HepG2 (cell line): Measurements from ENCODE around the gene DRC7. TPM values are rescaled to one million over a fixed set of nuclear protein-coding genes. Genes with fewer than 3 reads are reported as not detected.

ENCODE experiments used
- ETS1 ChIP-seq: sonication (generic); formaldehyde crosslinking; IDR thresholded peaks from 2 replicates; pipeline ENCODE4 v1.4.0; 2020; ENCODE audit warnings: missing genetic modification reagents
- JUN ChIP-seq: sonication (generic); formaldehyde crosslinking; IDR thresholded peaks from 2 replicates; pipeline ENCODE4 v1.4.0; 2020; ENCODE audit warnings: mild to moderate bottlenecking, missing genetic modification reagents
- MAFG ChIP-seq: sonication (generic); formaldehyde crosslinking; IDR thresholded peaks from 2 replicates; pipeline ENCODE4 v1.5.1; 2020; ENCODE audit warnings: mild to moderate bottlenecking, missing genetic modification reagents
- MAX ChIP-seq: IDR thresholded peaks from 2 replicates; pipeline ENCODE4 v1.6.1; 2012; ENCODE audit warnings: inconsistent platforms
- RARA ChIP-seq: IDR thresholded peaks from 2 replicates; pipeline ENCODE4 v1.6.1; 2016; ENCODE audit warnings: missing genetic modification reagents, missing compliant biosample characterization
- RFX1 ChIP-seq: fragments of 450-650 bp; IDR thresholded peaks from 2 replicates; pipeline ENCODE4 v1.6.1; 2017
- SAFB2 ChIP-seq: sonication (generic); formaldehyde crosslinking; IDR thresholded peaks from 2 replicates; pipeline ENCODE4 v1.5.1; 2020; ENCODE audit warnings: missing genetic modification reagents, low read depth, mild to moderate bottlenecking, borderline replicate concordance
- SOX13 ChIP-seq, 3 experiments: fragments of 450-650 bp in 1 of 3; sonication (generic) in 1 of 3; formaldehyde crosslinking in 1 of 3; IDR thresholded peaks in 2 of 3; conservative IDR thresholded peaks in 1 of 3; 2 replicates each; pipeline versions ENCODE4 v1.5.0 to v1.6.1; 2016 to 2020; ENCODE audit warnings: antibody characterized with exemption in 1 of 3, mild to moderate bottlenecking in 1 of 3, missing compliant biosample characterization in 1 of 3, missing genetic modification reagents in 1 of 3, moderate library complexity in 1 of 3
- ZKSCAN8 ChIP-seq: IDR thresholded peaks from 2 replicates; pipeline ENCODE4 v1.6.1; 2016; ENCODE audit warnings: borderline replicate concordance, missing genetic modification reagents, missing compliant biosample characterization
- ZNF10 ChIP-seq: sonication (generic); formaldehyde crosslinking; IDR thresholded peaks from 2 replicates; pipeline ENCODE4 v1.4.0; 2020; ENCODE audit warnings: mild to moderate bottlenecking, low read depth, missing genetic modification reagents, borderline replicate concordance
- ZNF282 ChIP-seq: fragments of 450-650 bp; IDR thresholded peaks from 2 replicates; pipeline ENCODE4 v1.6.1; 2018; ENCODE audit not compliant: partially characterized antibody
- ZNF781 ChIP-seq: sonication (generic); formaldehyde crosslinking; IDR thresholded peaks from 2 replicates; pipeline ENCODE4 v1.5.1; 2020; ENCODE audit warnings: borderline replicate concordance, mild to moderate bottlenecking, missing genetic modification reagents; ENCODE audit errors: not compliant biosample characterization
- ZNF83 ChIP-seq: sonication (generic); formaldehyde crosslinking; IDR thresholded peaks from 2 replicates; pipeline ENCODE4 v1.4.0; 2020; ENCODE audit warnings: missing genetic modification reagents, mild to moderate bottlenecking, borderline replicate concordance
- ZNF883 ChIP-seq: sonication (generic); formaldehyde crosslinking; IDR thresholded peaks from 2 replicates; pipeline ENCODE4 v1.5.1; 2020; ENCODE audit warnings: mild to moderate bottlenecking, missing genetic modification reagents; ENCODE audit errors: not compliant biosample characterization
- polyA plus RNA-seq, 8 experiments: library from polyadenylated mRNA; depleted of rRNA in 3 of 8; stranded (reverse) in 7 of 8; unstranded in 1 of 8; fragments of >200 nt; fragmentation: Illumina TruSeq in 4 of 8; extraction: Trizol in 4 of 8; gene quantifications; 2 replicates each; pipeline versions ENCODE4 v1.2.1 to v1.2.3, GENCODE V29; 2011 to 2016; ENCODE audit warnings: low read depth in 4 of 8, missing spikeins in 1 of 8, mixed read lengths in 1 of 8; ENCODE audit not compliant: insufficient read depth in 1 of 8
- total RNA-seq, 5 experiments: library from RNA; depleted of rRNA; stranded (reverse); fragments of >200 nt; fragmentation: Illumina TruSeq; extraction: Trizol; gene quantifications; 2 replicates each; pipeline ENCODE4 v1.2.3, GENCODE V29; 2016; ENCODE audit warnings: low read depth in 1 of 5
- TF ChIP-seq, protein P1 (sequence below): sonication (generic); formaldehyde crosslinking; IDR thresholded peaks from 2 replicates; pipeline ENCODE4 v1.5.0; 2020; ENCODE audit warnings: missing genetic modification reagents
- TF ChIP-seq, protein P2 (sequence below): sonication (generic); formaldehyde crosslinking; IDR thresholded peaks from 2 replicates; pipeline ENCODE4 v1.8.1; 2022; ENCODE audit warnings: mild to moderate bottlenecking, missing genetic modification reagents
- TF ChIP-seq, protein P3 (sequence below): IDR thresholded peaks from 2 replicates; pipeline ENCODE4 v1.6.1; 2016
- TF ChIP-seq, protein P4 (sequence below): sonication (generic); formaldehyde crosslinking; IDR thresholded peaks from 2 replicates; pipeline ENCODE4 v1.4.0; 2020; ENCODE audit warnings: mild to moderate bottlenecking, missing genetic modification reagents
- TF ChIP-seq, protein P5 (sequence below): sonication (generic); formaldehyde crosslinking; IDR thresholded peaks from 2 replicates; pipeline ENCODE4 v1.4.0; 2020; ENCODE audit warnings: missing genetic modification reagents

DRC7 gene
- total and polyA plus RNA-seq, 2 of the 13 experiments (the other 11 are each of a cell fraction or from before 2014, with no cell fraction given), result 2.7 to 3.4 TPM

DNA sequence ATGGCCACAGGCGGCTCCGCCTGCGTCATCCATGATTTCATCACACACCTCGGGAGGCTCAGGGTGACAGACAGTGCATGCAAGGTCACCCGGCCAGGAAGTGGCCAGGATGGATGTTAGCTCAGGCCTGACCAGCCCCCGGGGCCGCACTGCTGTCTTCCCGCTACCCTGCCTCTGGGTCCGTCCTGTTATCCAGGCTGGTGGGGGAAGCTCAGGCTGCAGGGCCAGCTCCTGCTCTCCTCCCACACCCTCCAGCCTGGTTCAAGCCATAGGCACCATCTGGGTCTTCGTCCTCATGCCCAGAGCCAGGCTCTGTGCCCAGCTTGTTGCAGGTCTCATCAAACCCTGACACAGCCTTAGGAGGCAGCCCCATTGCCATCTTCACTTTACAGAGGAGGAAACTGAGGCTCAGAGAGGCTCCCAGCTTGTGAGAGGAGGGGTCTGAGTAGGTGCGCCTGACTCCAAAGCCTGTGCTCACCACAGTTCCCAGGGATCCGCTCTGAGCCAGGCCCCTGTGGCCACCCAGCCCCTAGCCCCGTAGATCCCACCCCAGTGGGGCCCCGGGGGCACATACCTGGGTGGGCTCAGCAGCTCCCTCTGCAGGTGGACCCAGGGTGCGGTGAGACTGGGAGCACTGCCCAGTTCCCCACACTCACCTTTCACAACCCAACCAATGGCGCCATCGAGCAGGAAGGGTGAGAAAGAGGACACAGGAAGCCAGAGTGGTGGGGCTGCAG is 26.9 kb upstream of the DRC7 start (continued):
- TF ChIP-seq ZNF83 (CRISPR knock-in tag) (no peak), RARA (CRISPR knock-in tag) (peak; percentile 98), ETS1 (CRISPR knock-in tag) (no peak), SAFB2 (CRISPR knock-in tag) (peak; percentile 87; the same call in 1 of the 2 replicates), JUN (peak; percentile 87), ZNF883 (CRISPR knock-in tag) (peak; percentile 62), ZNF282 (no peak), ZNF10 (CRISPR knock-in tag) (no peak), ZNF781 (CRISPR knock-in tag) (peak; percentile 50), MAFG (CRISPR knock-in tag) (no peak), RFX1 (no peak), ZKSCAN8 (CRISPR knock-in tag) (0 out of 2 replicates have a peak, but pooled peaks have one; percentile 20), MAX (peak; percentile 71), SOX13 (IDR thresholded peaks at IDR 0.05) (peak; percentile 9; the same call in 1 of the 2 replicates), SOX13 (CRISPR knock-in tag; conservative IDR thresholded peaks at IDR 0.05 in 1 of 2, IDR thresholded peaks at IDR 0.05 in 1 of 2) (peak in 1 of 2 experiments; percentile 78; a peak in 2 of 4 replicates)
- TF ChIP-seq, protein P1, sequence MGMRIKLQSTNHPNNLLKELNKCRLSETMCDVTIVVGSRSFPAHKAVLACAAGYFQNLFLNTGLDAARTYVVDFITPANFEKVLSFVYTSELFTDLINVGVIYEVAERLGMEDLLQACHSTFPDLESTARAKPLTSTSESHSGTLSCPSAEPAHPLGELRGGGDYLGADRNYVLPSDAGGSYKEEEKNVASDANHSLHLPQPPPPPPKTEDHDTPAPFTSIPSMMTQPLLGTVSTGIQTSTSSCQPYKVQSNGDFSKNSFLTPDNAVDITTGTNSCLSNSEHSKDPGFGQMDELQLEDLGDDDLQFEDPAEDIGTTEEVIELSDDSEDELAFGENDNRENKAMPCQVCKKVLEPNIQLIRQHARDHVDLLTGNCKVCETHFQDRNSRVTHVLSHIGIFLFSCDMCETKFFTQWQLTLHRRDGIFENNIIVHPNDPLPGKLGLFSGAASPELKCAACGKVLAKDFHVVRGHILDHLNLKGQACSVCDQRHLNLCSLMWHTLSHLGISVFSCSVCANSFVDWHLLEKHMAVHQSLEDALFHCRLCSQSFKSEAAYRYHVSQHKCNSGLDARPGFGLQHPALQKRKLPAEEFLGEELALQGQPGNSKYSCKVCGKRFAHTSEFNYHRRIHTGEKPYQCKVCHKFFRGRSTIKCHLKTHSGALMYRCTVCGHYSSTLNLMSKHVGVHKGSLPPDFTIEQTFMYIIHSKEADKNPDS (CRISPR knock-in tag), result no peak; the same call in 1 of the 2 replicates
- TF ChIP-seq, protein P2, sequence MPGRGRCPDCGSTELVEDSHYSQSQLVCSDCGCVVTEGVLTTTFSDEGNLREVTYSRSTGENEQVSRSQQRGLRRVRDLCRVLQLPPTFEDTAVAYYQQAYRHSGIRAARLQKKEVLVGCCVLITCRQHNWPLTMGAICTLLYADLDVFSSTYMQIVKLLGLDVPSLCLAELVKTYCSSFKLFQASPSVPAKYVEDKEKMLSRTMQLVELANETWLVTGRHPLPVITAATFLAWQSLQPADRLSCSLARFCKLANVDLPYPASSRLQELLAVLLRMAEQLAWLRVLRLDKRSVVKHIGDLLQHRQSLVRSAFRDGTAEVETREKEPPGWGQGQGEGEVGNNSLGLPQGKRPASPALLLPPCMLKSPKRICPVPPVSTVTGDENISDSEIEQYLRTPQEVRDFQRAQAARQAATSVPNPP, result no peak
- TF ChIP-seq, protein P3, sequence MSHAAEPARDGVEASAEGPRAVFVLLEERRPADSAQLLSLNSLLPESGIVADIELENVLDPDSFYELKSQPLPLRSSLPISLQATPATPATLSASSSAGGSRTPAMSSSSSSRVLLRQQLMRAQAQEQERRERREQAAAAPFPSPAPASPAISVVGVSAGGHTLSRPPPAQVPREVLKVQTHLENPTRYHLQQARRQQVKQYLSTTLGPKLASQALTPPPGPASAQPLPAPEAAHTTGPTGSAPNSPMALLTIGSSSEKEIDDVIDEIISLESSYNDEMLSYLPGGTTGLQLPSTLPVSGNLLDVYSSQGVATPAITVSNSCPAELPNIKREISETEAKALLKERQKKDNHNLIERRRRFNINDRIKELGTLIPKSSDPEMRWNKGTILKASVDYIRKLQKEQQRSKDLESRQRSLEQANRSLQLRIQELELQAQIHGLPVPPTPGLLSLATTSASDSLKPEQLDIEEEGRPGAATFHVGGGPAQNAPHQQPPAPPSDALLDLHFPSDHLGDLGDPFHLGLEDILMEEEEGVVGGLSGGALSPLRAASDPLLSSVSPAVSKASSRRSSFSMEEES (CRISPR knock-in tag), result peak; percentile 86
- TF ChIP-seq, protein P4, sequence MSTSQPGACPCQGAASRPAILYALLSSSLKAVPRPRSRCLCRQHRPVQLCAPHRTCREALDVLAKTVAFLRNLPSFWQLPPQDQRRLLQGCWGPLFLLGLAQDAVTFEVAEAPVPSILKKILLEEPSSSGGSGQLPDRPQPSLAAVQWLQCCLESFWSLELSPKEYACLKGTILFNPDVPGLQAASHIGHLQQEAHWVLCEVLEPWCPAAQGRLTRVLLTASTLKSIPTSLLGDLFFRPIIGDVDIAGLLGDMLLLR (CRISPR knock-in tag), result peak; percentile 6; the same call in 1 of the 2 replicates
- TF ChIP-seq, protein P5, sequence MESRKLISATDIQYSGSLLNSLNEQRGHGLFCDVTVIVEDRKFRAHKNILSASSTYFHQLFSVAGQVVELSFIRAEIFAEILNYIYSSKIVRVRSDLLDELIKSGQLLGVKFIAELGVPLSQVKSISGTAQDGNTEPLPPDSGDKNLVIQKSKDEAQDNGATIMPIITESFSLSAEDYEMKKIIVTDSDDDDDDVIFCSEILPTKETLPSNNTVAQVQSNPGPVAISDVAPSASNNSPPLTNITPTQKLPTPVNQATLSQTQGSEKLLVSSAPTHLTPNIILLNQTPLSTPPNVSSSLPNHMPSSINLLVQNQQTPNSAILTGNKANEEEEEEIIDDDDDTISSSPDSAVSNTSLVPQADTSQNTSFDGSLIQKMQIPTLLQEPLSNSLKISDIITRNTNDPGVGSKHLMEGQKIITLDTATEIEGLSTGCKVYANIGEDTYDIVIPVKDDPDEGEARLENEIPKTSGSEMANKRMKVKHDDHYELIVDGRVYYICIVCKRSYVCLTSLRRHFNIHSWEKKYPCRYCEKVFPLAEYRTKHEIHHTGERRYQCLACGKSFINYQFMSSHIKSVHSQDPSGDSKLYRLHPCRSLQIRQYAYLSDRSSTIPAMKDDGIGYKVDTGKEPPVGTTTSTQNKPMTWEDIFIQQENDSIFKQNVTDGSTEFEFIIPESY, result peak; percentile 99
